RWPE2 (cell line): ENCODE measurements around the gene UNC119.

Experiments used
- ATAC-seq: fragments of 200-7000 bp; cut with Tn5 transposase; 3 replicates; pipeline ENCODE4 v1.9.1; 2021; ENCODE audit warnings: low read depth
- DNase-seq: peaks from one replicate; pipeline ENCODE4 v3.0.0-alpha.2; 2020; ENCODE audit warnings: low spot score
- H3K27ac ChIP-seq: fragments of 450-650 bp; 2 replicates; pipeline ENCODE4 v1.5.1; 2017; ENCODE audit warnings: mild to moderate bottlenecking; ENCODE audit not compliant: poor library complexity, severe bottlenecking
- H3K27me3 ChIP-seq: fragments of 250-450 bp; sonication (Bioruptor Pico); 2 replicates; pipeline ENCODE4 v1.5.1; 2021; ENCODE audit warnings: mild to moderate bottlenecking, moderate library complexity; ENCODE audit not compliant: insufficient read depth, poor library complexity, severe bottlenecking
- H3K36me3 ChIP-seq: fragments of 250-450 bp; sonication (Bioruptor Pico); 2 replicates; pipeline ENCODE4 v1.5.1; 2020; ENCODE audit warnings: low read depth, mild to moderate bottlenecking, moderate library complexity
- H3K4me1 ChIP-seq: fragments of 250-450 bp; sonication (Bioruptor Pico); 2 replicates; pipeline ENCODE4 v1.5.1; 2021; ENCODE audit warnings: mild to moderate bottlenecking, moderate library complexity; ENCODE audit not compliant: insufficient read depth, poor library complexity, severe bottlenecking
- H3K4me3 ChIP-seq: fragments of 250-450 bp; sonication (Bioruptor Pico); 2 replicates; pipeline ENCODE4 v1.5.1; 2021; ENCODE audit warnings: mild to moderate bottlenecking, moderate library complexity; ENCODE audit not compliant: severe bottlenecking
- H3K9me3 ChIP-seq: fragments of 250-450 bp; sonication (Bioruptor Pico); 2 replicates; pipeline ENCODE4 v1.5.1; 2021; ENCODE audit warnings: mild to moderate bottlenecking, moderate library complexity; ENCODE audit not compliant: severe bottlenecking
- TF ChIP-seq, protein P1 (sequence below): fragments of 450-650 bp; IDR thresholded peaks from one replicate; pipeline ENCODE4 v1.5.1; 2017; ENCODE audit warnings: mild to moderate bottlenecking, moderate library complexity; ENCODE audit not compliant: poor library complexity, severe bottlenecking

Gene UNC119

DNA sequence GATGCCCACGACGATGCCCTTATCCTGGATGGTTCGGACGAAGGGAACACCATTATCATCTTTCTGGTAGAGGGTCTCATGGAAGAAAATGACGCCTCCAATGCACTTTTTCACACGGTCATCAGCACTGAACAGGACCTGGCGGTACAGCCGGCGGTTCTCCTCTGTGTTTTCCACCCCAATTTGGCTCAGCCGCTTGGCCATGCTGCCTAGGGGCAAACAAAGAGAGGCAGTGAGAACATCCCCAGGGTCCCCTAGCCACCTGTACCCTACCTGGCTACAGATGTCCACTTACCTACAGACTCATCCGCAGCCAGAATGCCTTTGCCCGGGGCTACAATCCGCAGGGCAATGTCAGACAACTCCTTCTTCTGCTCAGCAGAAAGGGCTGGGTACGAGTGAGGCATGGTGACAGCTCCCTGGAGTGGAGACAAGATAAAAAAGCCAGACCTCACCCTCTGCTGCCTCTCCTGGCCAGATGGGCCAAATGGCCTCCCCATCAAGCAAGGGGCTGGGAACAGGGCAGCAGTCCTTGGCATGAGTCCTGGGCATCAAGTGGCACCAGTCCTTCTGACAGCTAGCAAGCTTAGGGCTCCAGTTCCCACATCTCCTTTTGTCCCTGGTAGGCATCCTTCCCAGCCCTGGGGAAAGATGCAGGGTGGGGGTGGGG is 22.8 kb upstream of the UNC119 start:
- ATAC-seq = no peak
- peaks cover 41% of the 10 kb centered on the region for H3K36me3 ChIP-seq
- no peaks in the 10 kb centered on the region for H3K9me3 ChIP-seq
- no peak overlapping the region for H3K4me3 ChIP-seq
- no peaks in the 10 kb centered on the region for H3K27me3 ChIP-seq
- TF ChIP-seq, protein P1, sequence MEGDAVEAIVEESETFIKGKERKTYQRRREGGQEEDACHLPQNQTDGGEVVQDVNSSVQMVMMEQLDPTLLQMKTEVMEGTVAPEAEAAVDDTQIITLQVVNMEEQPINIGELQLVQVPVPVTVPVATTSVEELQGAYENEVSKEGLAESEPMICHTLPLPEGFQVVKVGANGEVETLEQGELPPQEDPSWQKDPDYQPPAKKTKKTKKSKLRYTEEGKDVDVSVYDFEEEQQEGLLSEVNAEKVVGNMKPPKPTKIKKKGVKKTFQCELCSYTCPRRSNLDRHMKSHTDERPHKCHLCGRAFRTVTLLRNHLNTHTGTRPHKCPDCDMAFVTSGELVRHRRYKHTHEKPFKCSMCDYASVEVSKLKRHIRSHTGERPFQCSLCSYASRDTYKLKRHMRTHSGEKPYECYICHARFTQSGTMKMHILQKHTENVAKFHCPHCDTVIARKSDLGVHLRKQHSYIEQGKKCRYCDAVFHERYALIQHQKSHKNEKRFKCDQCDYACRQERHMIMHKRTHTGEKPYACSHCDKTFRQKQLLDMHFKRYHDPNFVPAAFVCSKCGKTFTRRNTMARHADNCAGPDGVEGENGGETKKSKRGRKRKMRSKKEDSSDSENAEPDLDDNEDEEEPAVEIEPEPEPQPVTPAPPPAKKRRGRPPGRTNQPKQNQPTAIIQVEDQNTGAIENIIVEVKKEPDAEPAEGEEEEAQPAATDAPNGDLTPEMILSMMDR = no peak
- DNase-seq = no peak
- no peak overlapping the region for H3K27ac ChIP-seq
- peaks cover 5% of the 10 kb centered on the region for H3K4me1 ChIP-seq

DNA sequence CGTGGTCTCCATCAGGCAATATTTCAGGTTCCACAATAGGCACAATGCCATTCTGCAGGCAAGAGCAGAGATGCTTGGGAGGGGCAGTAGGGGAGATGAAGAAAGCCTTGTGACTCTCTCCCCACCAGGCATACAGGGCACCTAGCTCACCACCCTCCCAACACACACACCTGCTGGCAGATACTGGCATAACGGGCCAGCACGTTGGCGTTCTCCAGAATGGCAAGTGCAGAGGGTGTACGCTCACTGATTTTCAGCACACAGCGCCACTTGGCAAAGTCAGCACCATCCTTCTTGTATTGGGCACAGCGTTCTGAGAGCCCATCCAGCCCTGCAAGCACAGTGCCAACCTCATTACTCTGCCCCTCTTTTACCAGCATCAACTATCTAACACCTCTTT is 22.1 kb upstream of the UNC119 start:
- ATAC-seq (no peak), DNase-seq (no peak)
- Histone ChIP-seq H3K27ac (no peak overlapping the region), H3K4me1 (peaks cover 11% of the 10 kb centered on the region), H3K27me3 (no peaks in the 10 kb centered on the region), H3K9me3 (no peaks in the 10 kb centered on the region), H3K36me3 (peaks cover 44% of the 10 kb centered on the region), H3K4me3 (no peak overlapping the region)
- TF ChIP-seq, protein P1 = no peak

DNA sequence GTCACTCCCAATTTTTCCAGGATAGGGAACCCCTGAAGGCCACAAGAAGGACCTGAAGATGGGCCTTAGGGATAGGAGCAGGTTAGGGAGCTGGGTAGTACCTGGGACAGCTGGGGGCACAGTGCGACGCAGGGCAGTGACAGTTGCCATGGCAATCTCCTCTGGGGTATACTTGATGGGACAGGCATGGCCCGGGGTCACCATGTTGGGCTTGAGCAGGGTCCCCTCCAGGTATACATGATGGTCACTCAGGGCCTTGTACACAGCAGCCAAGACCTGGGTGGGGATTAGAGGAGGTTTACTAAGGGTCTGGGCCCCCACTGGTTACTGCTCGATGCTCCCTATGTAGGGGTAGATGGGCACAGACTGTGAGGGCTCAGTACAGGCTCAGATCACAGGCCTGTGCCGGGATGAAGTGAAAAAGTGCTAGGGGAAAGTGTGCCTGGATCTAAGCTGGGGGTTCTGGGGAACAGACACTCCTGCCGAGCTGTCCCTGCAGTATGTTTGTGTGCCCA is 21.6 kb upstream of the UNC119 start:
- no peak for ATAC-seq
- TF ChIP-seq, protein P1 = no peak

DNA sequence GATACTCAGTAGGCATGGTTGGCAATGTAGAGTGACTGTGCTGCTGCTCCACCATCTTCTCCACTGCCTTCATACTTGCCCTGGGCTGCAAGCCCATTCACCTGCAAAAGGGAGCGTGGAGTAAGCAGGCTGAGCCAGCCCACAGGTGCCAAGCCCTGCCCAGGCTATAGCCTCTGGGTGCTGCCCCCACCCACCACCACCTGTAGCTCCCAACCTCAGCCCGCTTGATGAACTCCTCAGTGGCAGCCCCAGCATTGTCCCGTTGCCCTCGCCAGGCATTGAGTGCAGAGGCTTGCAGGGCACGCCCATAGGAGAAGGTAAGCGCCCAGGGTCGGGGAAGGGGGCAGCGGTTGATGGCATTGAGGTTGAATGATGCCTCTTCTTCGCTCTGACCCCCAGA is 21.1 kb upstream of the UNC119 start:
- no peak overlapping the region for H3K27ac ChIP-seq
- DNase-seq (no peak), ATAC-seq (no peak)
- H3K27me3 ChIP-seq = no peaks in the 10 kb centered on the region
- peaks cover 38% of the 10 kb centered on the region for H3K36me3 ChIP-seq
- H3K9me3 ChIP-seq = no peaks in the 10 kb centered on the region
- H3K4me1 ChIP-seq = peaks cover 11% of the 10 kb centered on the region
- H3K4me3 ChIP-seq = no peak overlapping the region
- TF ChIP-seq, protein P1 = no peak

More for the DNA sequence above, 21.6 kb upstream of the UNC119 start:
- Histone ChIP-seq H3K27ac (no peak overlapping the region), H3K36me3 (peaks cover 40% of the 10 kb centered on the region), H3K4me1 (peaks cover 11% of the 10 kb centered on the region), H3K9me3 (no peaks in the 10 kb centered on the region), H3K4me3 (no peak overlapping the region), H3K27me3 (no peaks in the 10 kb centered on the region)
- no peak for DNase-seq

DNA sequence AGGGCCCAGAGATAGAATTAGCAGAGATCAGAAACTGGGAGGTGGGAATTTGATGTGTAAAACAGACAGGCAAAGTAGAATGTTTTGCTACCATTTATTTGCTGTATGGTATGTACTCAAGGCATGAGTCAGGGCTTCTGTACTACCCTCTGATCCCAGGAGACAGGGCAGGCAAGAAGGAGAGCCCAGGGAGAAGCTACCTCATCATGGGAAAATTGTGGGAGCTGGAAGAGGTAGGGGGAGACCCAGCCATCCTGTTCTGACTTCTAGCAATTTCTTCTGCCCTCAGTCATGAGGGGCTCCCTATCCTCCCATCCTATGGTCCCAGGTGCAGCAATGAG is 20.6 kb upstream of the UNC119 start:
- ATAC-seq (no peak), DNase-seq (no peak)
- TF ChIP-seq, protein P1 = no peak
- H3K4me3 ChIP-seq = no peak overlapping the region
- H3K9me3 ChIP-seq = no peaks in the 10 kb centered on the region
- H3K27ac ChIP-seq = no peak overlapping the region
- peaks cover 38% of the 10 kb centered on the region for H3K36me3 ChIP-seq
- peaks cover 11% of the 10 kb centered on the region for H3K4me1 ChIP-seq
- no peaks in the 10 kb centered on the region for H3K27me3 ChIP-seq
